ENCODE measurements around the gene DCST2. TPM values are rescaled to one million over a fixed set of nuclear protein-coding genes. Genes with fewer than 3 reads are reported as not detected.

Gene DCST2
- polyA plus RNA-seq, 1 donor from 2014 or later = 1.8 TPM

GRCh38 chr1:154971341-154971998 lies 62.1 kb downstream of the DCST2 start:
- H3K27ac ChIP-seq (ENCODE audit: low read length) = no peak overlapping the region
- H3K79me2 ChIP-seq (replicated peaks; ENCODE audit: insufficient read depth, low read length) = peaks cover 12% of the 10 kb centered on the region
- no peaks in the 10 kb centered on the region for H3K27me3 ChIP-seq (ENCODE audit: insufficient read depth, low read depth, low read length)
- H3K36me3 ChIP-seq (ENCODE audit: insufficient read depth, low read length) = no peaks in the 10 kb centered on the region
- no peak overlapping the region for H3K9ac ChIP-seq (ENCODE audit: low read length)
- H3K9me2 ChIP-seq (ENCODE audit: insufficient read depth, low read length) = no peaks in the 10 kb centered on the region
- no peak overlapping the region for H3K4me3 ChIP-seq (ENCODE audit: low read length)
- H3K9me3 ChIP-seq (ENCODE audit: low read length) = no peaks in the 10 kb centered on the region
- H4K20me1 ChIP-seq (ENCODE audit: insufficient read depth) = no peaks in the 10 kb centered on the region
- no peak overlapping the region for H2AFZ ChIP-seq (ENCODE audit: low read depth, low read length)
- peaks cover 3% of the 10 kb centered on the region for H3F3A ChIP-seq (ENCODE audit: insufficient read depth, low read length, poor library complexity, severe bottlenecking)
- no peak overlapping the region for H3K4me2 ChIP-seq (ENCODE audit: low read length)
- TF ChIP-seq RAD21 (conservative IDR thresholded peaks at IDR 0.05) (no peak), TAF1 (IDR thresholded peaks at IDR 0.05; ENCODE audit: low read depth) (no peak), CTCF (IDR thresholded peaks at IDR 0.05; ENCODE audit: poor library complexity, severe bottlenecking) (no peak), EZH2 (IDR thresholded peaks at IDR 0.05; ENCODE audit: borderline replicate concordance, insufficient read depth, low read length, poor library complexity, severe bottlenecking) (no peak), REST (IDR thresholded peaks at IDR 0.05; ENCODE audit: borderline replicate concordance) (no peak), SMC3 (conservative IDR thresholded peaks at IDR 0.05; ENCODE audit: poor library complexity) (no peak), POLR2AphosphoS5 (IDR thresholded peaks at IDR 0.05) (no peak), EP300 (conservative IDR thresholded peaks at IDR 0.05; ENCODE audit: poor library complexity, severe bottlenecking) (no peak)

GRCh38 chr1:154970631-154971340 lies 62.8 kb downstream of the DCST2 start, which contains the start of gene SHC1:
Gene SHC1, minus strand, starts transcription at chr1:154970747. Its CDS starts 221 bp downstream, at chr1:154970526.
- H2AFZ ChIP-seq (ENCODE audit: low read depth, low read length) = no peak within 1 kb of the TSS
- H3K9me2 ChIP-seq (ENCODE audit: insufficient read depth, low read length) = no peaks in the 10 kb centered on the region
- H4K20me1 ChIP-seq (ENCODE audit: insufficient read depth) = no peaks in the 10 kb centered on the region
- no peaks in the 10 kb centered on the region for H3K9me3 ChIP-seq (ENCODE audit: low read length)
- H3K4me3 ChIP-seq (ENCODE audit: low read length) = peak within 1 kb of the TSS; percentile 48
- peak within 1 kb of the TSS; percentile 41 for H3K9ac ChIP-seq (ENCODE audit: low read length)
- H3K27ac ChIP-seq (ENCODE audit: low read length) = no peak within 1 kb of the TSS
- peaks cover 5% of the 10 kb centered on the region for H3K79me2 ChIP-seq (replicated peaks; ENCODE audit: insufficient read depth, low read length)
- H3K4me2 ChIP-seq (ENCODE audit: low read length) = peak within 1 kb of the TSS; percentile 35
- no peaks in the 10 kb centered on the region for H3K36me3 ChIP-seq (ENCODE audit: insufficient read depth, low read length)
- TF ChIP-seq EZH2 (IDR thresholded peaks at IDR 0.05; ENCODE audit: borderline replicate concordance, insufficient read depth, low read length, poor library complexity, severe bottlenecking) (no peak), RAD21 (conservative IDR thresholded peaks at IDR 0.05) (no peak), SMC3 (conservative IDR thresholded peaks at IDR 0.05; ENCODE audit: poor library complexity) (no peak)
- H3F3A ChIP-seq (ENCODE audit: insufficient read depth, low read length, poor library complexity, severe bottlenecking) = peaks cover 3% of the 10 kb centered on the region
- H3K27me3 ChIP-seq (ENCODE audit: insufficient read depth, low read depth, low read length) = no peaks in the 10 kb centered on the region

Data from neural cell (in vitro differentiated cells).